ENCODE measurements around the gene SNAI3.

Gene SNAI3

GRCh38 chr16:88703486-88704309 is 17.4 kb upstream of the SNAI3 start:
- peak; percentile 44 for DNase-seq

- DNase-seq = no peak
Measured at GRCh38 chr16:88702371-88703210, 16.3 kb upstream of the SNAI3 start.

DNA sequence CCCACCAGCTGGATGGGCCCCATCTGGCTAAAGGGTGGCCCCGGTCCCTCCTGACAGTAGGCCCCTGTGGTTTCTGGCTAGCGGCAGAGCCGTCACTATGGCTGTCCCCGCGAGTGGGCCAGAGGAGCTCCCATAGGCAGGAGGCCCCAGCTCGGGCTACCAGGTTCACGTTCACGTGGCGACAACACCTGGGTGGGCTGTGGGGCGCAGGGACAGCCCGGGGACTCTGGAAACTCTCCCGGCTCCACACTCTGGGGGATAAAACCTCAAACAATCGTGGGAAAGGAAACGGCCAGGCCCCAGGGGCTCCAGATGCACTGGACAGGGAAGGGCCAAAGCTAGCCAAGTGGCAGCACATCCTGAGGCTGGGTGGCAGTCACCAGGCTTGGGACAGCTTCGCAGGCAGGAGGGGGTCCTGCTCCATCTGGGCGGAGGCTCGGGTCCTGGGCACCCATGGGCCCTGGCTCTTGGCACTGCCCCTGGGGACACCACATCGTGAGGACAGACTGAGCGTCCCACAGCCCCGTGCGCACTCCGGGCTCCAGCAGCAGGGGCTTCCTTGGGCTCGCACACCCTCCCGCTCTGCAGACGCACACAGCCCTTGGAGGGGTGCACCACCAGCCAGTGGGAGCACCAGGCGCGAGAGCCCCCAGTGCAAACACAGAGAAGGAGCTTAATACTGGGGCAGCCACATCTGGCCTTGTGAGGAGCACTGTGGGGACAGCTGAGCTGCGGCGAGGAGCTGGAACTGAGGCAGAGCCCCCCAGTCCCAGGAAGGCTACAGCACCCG is 15.5 kb upstream of the SNAI3 start:
- DNase-seq = no peak

DNA sequence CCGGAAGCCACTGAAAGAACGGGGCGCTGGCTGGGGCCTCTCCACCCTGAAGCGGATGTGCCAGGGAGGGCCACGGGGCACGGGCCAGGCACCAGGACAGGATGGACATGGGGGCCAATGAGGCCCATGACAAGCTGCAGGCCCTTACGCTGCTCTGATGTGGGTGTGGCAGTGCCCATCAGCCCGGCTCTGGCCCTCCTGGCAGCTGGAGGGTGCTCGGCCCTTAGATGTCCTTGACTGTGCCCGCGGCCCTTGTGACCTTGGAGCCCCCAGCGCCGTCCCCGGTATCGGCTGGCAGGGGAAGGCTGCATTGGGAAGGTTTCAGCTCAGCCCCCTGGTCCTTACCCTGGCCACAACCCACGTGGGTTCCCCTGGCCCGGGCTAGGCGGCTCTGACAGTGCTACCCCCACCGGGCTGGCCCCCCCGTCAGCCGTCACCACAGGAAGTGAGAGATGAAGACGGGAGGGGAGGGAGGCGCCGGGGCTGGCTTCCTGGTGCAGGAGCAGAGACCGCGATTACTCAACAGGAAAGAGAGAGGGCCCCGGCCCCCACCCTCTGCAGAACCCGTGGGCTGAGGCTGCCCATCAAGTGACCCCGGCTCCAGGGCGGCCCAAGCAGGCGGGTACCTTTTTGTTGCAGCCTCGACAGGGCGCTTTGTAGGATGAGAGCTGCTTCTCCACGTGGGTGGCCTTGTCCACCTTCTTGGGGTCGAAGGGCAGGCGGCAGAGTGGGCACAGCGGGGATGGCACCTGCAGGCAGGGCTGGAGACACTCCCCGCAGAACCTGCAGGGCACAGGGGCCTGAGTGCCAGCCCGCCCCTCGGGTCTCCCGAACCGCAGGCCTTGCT is 14.6 kb upstream of the SNAI3 start:
- peak; percentile 91 for DNase-seq

DNA sequence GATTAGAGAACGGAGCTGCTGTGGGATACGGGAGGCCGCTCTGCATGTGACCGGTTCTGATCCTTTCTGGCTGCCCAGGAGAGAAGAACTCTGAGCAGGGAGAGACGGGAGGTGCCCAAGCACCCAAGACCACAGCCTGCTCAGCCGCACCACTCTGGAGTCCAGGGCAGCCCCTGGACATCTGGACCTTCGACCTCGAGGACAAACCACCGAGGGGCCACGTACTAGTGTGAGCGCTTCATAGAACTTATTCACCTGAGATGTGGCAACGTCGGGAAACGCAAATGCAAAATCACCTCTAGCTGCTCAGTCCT is 14.0 kb upstream of the SNAI3 start:
- no peak for DNase-seq

DNA sequence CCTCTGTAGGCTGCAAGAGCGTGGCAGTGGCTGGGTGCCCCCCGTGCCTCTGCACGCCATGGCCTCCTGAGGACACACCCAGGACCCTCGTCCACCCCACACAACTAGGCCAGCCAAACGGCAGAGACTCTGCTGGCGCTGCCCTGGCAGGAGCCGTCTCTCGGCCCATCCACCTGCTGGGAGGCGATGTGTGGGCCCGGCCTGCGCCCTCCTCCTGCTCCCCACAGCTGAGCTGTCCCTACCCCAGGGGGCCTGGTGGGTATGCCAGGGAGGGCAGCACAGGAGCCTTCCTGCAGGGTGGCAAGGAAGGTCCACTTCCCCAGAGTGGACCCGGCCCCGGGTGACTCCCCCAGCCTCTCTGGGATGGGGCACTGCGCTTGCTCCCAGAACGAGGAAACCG is 12.9 kb upstream of the SNAI3 start:
- DNase-seq = no peak

DNA sequence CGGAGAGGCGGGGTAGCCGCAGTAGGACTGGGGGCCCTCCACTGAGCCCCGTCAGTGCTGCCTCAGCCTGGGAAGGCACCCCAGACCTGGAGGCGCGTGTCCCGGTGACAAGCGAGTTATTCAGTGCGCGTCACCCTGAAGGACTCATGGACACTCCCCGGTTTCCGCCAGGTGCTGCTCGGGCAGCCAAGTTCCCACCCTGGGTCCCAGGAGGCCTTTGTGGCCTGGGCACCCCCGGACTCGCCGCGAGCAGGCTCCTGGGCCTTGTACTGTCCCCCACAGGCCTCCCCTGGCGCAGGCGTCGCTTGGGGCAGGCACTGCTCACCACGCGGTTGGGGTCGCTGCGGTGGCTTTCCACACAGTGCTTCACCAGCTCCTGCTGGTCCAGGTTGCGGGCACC is 12.3 kb upstream of the SNAI3 start:
- DNase-seq = no peak

- no peak for DNase-seq
Measured at GRCh38 chr16:88697831-88698615, 11.7 kb upstream of the SNAI3 start.

DNA sequence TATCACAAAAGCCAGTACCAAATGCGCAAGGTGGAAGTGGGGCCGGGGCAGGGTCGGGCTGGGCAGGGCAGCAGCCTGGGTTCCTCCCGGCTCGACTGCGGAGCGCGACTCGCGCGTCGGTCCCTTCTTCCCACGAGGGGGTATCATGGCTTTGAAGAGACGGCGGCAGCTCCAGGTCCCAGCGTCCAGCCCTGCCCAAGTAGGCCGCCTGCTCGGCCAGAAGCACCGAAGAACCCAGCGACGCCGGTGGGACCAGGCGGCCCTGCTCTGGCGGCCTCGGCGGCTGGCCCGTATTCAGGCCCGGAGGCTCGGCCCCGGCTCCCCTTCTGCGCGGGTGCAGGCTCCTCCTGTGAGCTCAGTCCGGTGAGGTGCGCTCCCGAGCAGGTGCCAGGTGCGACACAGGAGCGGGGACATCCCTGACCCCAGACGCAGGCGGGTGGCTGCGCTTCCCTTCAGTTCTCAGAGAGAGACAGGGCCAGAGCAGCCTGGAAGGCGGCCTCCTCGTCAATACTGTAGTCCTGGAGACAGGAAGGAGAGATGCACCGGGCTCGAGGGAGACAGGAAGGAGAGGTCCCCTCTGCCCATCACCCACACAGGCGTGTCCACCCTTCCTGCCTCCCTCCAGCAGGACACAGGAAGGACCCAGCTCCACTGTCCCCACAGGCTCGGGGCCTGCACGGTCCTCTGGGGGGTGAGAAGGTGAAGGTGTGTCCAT is 11.0 kb upstream of the SNAI3 start:
- no peak for DNase-seq

- DNase-seq = no peak
Measured at GRCh38 chr16:88696441-88696840, 10.1 kb upstream of the SNAI3 start.

GRCh38 chr16:88695753-88696152 is 9.4 kb upstream of the SNAI3 start:
- DNase-seq = no peak

GRCh38 chr16:88695218-88695617 is 8.9 kb upstream of the SNAI3 start:
- no peak for DNase-seq

DNA sequence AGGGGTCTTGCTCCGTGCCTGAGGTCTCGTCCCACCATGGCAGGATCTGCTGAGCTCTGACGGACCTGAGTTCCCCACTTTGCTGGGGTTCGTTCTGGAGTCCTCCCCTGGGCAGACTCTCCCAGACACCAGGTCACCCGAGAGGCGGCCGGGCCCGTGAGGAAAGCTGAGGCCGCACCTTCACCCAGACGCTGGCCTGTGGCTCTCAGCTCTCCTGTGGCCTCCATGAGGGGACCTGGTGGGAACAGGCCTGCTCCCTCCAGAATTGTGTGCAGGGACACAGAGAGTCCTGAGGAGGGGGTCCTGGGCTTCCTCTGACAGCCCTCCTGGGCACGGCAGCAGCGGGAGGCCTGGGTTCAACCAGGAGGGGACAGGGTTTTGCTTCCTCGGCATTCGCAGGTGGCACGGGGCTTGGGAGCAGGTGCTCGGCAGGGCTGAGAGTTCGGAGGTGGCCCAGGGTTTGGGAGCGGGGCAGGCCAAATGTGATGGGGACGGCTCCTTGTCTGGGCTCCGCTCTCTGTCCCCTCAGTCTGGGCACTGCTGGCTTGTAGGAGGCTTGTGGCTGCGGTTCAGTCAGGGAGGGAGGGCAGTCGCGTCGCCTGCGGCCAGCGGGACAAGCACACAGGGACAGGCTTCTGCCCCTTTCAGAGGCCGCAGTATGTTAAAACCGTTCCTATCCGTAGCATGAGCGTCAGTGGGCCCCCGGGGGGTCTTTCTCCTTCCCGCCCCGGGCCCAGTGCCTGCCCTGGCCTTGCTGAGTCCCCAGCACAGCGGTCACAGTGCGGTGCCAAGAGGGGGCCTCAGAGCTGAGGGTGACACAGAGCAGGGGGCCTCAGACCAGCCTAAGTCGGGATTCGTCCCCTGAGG is 8.1 kb upstream of the SNAI3 start:
- no peak for DNase-seq

DNA sequence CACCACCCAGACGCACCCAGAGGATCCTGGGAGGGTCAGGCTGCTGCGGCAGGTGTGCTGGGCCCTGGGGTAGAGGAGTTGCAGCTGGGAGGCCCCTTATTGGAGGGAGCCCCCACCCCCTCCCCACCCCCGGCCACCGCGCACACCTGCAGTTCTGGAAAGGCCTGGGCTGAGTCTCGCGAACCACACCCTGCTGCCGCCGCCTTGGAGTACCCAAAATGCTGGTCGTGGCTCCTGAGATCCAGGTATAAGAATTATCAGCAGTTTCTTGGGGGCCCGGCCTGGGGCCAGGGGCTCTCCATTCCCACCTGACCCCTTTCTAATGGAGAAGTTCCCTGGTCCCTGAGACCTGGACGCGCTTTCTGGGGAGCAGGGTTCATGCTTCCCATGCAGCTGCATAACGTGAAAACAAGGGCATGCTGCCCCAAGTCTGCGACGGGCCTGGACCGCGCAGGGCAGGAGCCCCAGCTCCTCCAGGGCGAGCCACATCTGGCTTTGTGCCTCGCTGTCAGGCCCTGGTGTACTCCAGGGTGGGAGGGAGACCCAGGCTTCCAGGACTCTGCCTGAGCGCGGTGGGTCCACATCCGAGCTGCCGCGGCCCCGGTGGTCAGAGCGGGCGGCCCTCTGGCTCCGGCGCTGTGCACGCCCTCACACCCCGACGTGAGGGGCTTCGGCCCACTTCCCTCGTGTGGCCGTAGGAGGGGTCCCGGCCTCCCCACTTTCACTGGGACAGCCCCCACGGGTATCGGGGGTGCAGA is 7.3 kb upstream of the SNAI3 start:
- DNase-seq = no peak

- DNase-seq = no peak
Measured at GRCh38 chr16:88692861-88693260, 6.6 kb upstream of the SNAI3 start.

DNA sequence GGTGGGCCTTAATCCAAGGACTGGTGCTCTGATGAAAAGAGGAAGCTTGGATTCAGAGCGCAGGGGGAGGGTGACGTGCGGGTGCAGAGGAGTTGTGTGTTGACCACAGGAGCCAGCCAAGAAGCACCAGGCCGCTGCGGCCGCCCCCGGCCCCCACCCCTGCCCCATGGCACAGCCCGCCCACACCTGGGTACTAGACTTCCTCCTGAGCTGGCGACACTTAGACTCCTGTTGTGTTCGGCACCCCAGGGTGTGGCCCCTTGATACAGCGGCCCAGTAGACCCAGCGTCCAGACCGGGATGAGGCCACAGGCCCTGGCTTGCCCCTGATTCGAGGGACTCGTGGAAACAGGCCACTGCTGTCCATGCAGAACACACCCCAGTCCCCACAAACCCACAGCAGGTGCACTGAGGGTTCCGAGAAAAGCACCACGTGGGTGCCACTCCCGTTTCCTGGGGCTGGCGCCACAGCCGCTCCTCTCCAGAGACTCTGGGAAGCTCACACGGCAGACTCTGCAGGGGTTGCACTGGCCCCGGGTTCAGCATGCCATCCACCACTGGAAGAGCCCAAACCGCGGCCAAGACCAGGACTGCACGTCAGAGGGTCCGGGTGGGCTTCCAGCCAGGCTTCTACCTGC is 5.7 kb upstream of the SNAI3 start:
- DNase-seq = no peak

- DNase-seq = no peak
Measured at GRCh38 chr16:88691129-88691813, 5.0 kb upstream of the SNAI3 start.

All from activated CD4-positive, alpha-beta T cell treated with anti-CD3 and anti-CD28 coated beads for 1 hour (primary cell).